Kidney epithelial cell (primary cell): ENCODE measurements around the gene EVA1C. TPM values are rescaled to one million over a fixed set of nuclear protein-coding genes. Genes with fewer than 3 reads are reported as not detected.

Experiments used
- DNase-seq: peaks from one replicate; pipeline ENCODE4 v3.0.0-alpha.2; 2010; ENCODE audit warnings: low read depth
- H3K27me3 ChIP-seq: 2 replicates; pipeline ENCODE4 v1.6.0; 2011; ENCODE audit warnings: low read length; ENCODE audit not compliant: control insufficient read depth, insufficient read depth
- H3K36me3 ChIP-seq: 2 replicates; pipeline ENCODE4 v1.5.1; 2011; ENCODE audit warnings: low read length; ENCODE audit not compliant: control insufficient read depth, insufficient read depth
- H3K4me3 ChIP-seq: 2 replicates; pipeline ENCODE4 v1.5.1; 2011; ENCODE audit warnings: low read depth, mild to moderate bottlenecking, control low read depth, low read length
- CTCF ChIP-seq: IDR thresholded peaks from 2 replicates; pipeline ENCODE4 v1.5.1; 2011; ENCODE audit warnings: mild to moderate bottlenecking, moderate library complexity, low read length, control low read depth, inconsistent platforms; ENCODE audit not compliant: insufficient read depth, poor library complexity, severe bottlenecking
- total RNA-seq: library from RNA; depleted of rRNA; stranded (reverse); fragments of >200 nt; gene quantifications from 2 replicates; pipeline ENCODE4 v1.2.3, GENCODE V29; 2015

Gene EVA1C
- total RNA-seq, 1 donor from 2014 or later = 0.54 TPM

- DNase-seq = no peak
- TF ChIP-seq CTCF = no peak
- Histone ChIP-seq H3K36me3 (no peaks in the 10 kb centered on the region), H3K27me3 (no peaks in the 10 kb centered on the region), H3K4me3 (no peak overlapping the region)
Measured at GRCh38 chr21:32380940-32381339, 31.6 kb upstream of the EVA1C start.

- DNase-seq = no peak
- no peak overlapping the region for H3K4me3 ChIP-seq
- no peak for TF ChIP-seq CTCF
- H3K27me3 ChIP-seq = no peaks in the 10 kb centered on the region
- H3K36me3 ChIP-seq = no peaks in the 10 kb centered on the region
Measured at GRCh38 chr21:32381571-32381970, 30.9 kb upstream of the EVA1C start.

GRCh38 chr21:32382108-32382644, 30.3 kb upstream of the EVA1C start:
- no peak overlapping the region for H3K4me3 ChIP-seq
- no peaks in the 10 kb centered on the region for H3K27me3 ChIP-seq
- H3K36me3 ChIP-seq = peaks cover 1% of the 10 kb centered on the region
- TF ChIP-seq CTCF = no peak
- DNase-seq = no peak

- TF ChIP-seq CTCF = no peak
- H3K36me3 ChIP-seq = peaks cover 1% of the 10 kb centered on the region
Measured at GRCh38 chr21:32383812-32384211, 28.7 kb upstream of the EVA1C start.

GRCh38 chr21:32386195-32386870, 26.2 kb upstream of the EVA1C start:
- DNase-seq = no peak
- no peak overlapping the region for H3K4me3 ChIP-seq
- TF ChIP-seq CTCF = no peak
- H3K36me3 ChIP-seq = peaks cover 1% of the 10 kb centered on the region
- no peaks in the 10 kb centered on the region for H3K27me3 ChIP-seq

More at GRCh38 chr21:32383812-32384211, 28.7 kb upstream of the EVA1C start:
- no peaks in the 10 kb centered on the region for H3K27me3 ChIP-seq
- no peak for DNase-seq
- no peak overlapping the region for H3K4me3 ChIP-seq

GRCh38 chr21:32387151-32387550, 25.4 kb upstream of the EVA1C start:
- no peak overlapping the region for H3K4me3 ChIP-seq
- H3K36me3 ChIP-seq = peaks cover 1% of the 10 kb centered on the region

More at GRCh38 chr21:32387151-32387550, 25.4 kb upstream of the EVA1C start:
- DNase-seq = no peak
- no peaks in the 10 kb centered on the region for H3K27me3 ChIP-seq
- no peak for TF ChIP-seq CTCF
